GM18868 (cell line): ENCODE data around the gene PIP.
A peak's percentile ranks its signal among the peaks of the same experiment; 100 is the strongest.
"Not testable (repeated sequence)": the region's sequence is repeated elsewhere in the genome, so short reads cannot be mapped to it uniquely, and the experiment has no call there.

Source experiments
- ATAC-seq: cut with Tn5 transposase; IDR thresholded peaks from one replicate; pipeline ENCODE4 v1.9.1; 2021; ENCODE audit warnings: mild to moderate bottlenecking, moderate library complexity; ENCODE audit not compliant: unreplicated experiment

PIP gene, protein sequence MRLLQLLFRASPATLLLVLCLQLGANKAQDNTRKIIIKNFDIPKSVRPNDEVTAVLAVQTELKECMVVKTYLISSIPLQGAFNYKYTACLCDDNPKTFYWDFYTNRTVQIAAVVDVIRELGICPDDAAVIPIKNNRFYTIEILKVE

DNA sequence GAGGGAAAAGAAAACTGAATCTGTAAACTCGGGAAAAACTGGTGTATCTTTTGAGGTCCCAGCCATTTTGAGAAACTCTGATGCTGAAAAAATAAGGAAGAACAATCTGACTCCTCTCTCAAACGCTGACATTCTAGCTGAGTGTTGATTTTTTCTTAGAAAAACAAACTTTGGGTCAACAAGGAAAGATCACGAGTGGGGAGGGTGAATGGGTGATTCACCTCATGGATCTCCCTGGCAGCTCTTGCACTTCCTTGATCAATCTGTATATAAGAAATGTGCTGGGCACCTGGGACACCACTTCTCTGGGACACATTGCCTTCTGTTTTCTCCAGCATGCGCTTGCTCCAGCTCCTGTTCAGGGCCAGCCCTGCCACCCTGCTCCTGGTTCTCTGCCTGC, at the start of gene PIP:
PIP (plus strand) TSS at position 297 of the 400 bp plus-strand sequence; CDS start at position 337, 40 bp downstream.
- no peak for ATAC-seq

GRCh38 chr7:143085109-143085508, 46.8 kb upstream of the PIP start:
- ATAC-seq = peak; percentile 75

- ATAC-seq = not testable (repeated sequence)
These were observed 46.3 kb upstream of the PIP start for GRCh38 chr7:143085610-143086009.

- not testable (repeated sequence) for ATAC-seq
These were observed 43.2 kb upstream of the PIP start for GRCh38 chr7:143088549-143089231.

GRCh38 chr7:143096146-143096545, 35.7 kb upstream of the PIP start:
- no peak for ATAC-seq

DNA sequence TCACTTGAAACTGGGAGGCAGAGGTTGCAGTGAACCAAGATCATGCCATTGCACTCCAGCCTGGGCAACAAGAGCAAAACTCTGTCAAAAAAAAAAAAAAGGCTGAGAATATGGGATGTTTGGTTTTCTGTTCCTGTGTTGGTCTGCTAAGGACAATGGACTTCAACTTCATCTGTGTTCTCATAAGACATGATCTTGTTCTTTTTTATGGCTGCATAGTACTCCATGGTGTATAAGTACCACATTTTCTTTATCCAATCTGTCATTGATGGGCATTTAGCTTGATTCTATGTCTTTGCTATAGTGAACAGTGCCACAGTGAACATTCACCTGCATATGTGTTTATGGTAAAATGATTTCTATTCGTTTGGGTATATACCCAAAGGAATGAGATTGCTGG, 32.3 kb upstream of the PIP start:
- ATAC-seq = not testable (repeated sequence)

DNA sequence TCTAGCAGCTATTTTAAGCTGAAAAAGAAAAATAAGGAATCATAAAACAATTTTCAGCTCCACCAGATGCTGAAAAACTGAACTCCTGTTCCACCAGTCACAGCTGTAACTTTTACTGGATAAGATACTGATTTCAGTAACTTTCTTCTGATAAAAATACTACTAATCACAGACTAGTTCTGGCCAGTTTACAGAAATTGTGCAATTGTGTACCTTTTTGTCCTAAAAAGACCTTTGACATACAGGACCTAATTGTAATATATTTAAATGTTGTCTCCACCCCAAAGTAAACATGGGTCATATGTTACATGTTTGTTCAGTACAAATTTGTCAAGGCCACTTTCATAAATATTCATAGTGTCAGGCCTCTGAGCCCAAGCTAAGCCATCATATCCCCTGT, 27.1 kb upstream of the PIP start:
- ATAC-seq = no peak

- not testable (repeated sequence) for ATAC-seq
These were observed 23.9 kb upstream of the PIP start for GRCh38 chr7:143108019-143108418.

DNA sequence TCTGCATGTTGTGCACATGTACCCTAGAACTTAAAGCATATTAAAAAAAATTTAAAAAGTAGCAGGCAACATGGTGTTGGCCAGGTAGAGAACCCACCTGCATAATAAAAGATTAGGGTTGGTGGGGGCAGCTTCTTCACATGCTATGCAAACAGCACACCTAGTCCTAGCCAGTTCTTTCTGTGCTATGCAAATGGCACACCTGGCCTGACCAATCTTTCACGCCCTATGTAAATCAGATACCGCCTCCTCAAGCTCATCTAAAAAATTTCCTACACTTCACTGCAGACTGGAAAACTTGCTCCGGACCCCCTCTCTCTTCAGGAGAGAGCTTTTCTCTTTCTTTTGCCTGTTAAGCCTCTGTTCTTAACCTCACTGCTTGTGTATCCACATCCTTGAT, 14.5 kb upstream of the PIP start:
- no peak for ATAC-seq

DNA sequence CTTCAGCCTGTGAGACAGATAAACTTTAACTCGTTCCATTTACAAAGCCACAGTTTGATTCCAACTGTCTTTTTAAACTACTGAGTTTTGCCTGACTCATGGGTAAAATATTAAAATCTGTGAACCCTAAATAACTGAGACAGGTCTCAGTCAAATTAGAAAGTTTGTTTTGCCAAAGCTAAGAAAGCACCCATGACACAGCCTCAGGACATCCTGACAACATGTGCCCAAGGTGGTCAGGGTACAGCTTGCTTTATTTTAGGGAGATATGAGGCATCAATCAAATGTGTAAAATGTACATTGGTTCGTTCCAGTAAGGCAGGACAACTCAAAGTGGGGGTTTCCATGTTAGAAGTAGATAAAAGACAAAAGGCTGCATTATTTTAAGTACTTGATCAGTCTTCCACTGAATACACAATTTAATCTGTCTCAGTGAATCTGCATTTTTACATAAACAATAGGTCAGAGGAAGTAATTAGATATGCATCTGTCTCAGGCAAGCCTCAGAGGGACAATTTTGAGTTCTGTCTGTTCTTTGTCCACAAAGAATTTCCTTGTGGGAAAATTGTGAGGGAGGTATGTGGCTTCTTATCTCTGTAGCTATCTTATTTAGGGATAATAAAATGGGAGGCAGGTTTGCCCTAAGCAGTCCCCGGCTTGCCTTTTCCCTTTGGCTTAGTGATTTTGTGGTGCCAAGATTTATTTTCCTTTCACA, 11.0 kb upstream of the PIP start:
- ATAC-seq = no peak

GRCh38 chr7:143123326-143123725, 8.6 kb upstream of the PIP start:
- not testable (repeated sequence) for ATAC-seq

DNA sequence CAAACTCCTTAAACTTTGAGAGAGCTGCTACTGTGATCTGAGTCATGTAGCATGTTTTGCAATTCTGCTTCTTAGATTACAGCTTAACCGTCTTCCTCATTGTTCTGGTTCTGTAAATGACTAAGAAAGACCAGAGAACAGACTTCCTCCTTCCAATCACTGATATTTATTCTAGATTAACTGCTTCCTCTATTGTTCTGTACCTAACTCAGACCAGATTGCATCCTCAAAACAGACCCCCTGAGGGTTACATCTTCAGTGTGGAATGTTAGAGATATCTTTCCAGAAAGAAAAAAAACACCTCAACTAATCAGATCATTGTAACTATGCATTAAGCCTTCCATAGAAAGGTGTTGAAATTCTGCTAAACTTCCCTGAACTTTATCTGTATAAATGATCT, 5.7 kb upstream of the PIP start:
- peak; percentile 51 for ATAC-seq

DNA sequence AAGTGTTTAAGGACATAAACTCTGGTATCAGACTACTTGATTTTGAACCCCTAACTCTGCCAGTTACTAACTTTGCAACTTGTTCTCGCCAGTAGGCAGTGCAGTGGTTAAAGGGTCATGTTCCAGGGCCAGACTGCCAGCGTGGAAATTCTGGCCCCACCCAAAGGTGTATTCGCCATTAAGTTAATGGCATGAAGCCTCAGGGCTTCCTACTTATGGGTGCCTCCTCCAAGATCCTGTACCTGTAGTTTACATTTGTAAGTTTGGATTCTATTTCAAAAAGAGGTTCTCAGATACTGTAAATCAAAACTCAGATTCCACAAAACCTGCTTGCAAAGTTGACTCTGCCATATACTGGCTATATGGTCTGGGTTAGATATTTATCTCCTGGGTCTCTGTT, 2.8 kb upstream of the PIP start:
- ATAC-seq = no peak

DNA sequence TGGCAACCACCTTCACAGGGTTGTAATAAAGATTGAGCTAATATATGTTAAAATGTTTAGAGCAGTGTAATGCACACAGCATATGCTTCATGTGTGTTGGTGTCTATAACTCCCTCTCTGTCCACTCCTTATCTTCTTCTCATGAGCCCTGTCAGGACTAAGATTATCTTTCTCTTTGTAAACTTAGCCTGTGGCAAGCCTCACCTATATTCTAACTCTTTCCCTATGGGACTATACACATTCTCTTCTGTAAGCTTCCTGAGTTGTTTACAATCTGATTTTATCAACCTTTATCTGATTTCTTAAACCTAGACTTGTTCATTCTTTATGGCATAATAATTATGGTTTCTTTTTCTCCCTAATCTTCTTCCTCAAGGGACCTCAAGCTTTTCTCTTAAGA, 2.4 kb upstream of the PIP start:
- no peak for ATAC-seq

DNA sequence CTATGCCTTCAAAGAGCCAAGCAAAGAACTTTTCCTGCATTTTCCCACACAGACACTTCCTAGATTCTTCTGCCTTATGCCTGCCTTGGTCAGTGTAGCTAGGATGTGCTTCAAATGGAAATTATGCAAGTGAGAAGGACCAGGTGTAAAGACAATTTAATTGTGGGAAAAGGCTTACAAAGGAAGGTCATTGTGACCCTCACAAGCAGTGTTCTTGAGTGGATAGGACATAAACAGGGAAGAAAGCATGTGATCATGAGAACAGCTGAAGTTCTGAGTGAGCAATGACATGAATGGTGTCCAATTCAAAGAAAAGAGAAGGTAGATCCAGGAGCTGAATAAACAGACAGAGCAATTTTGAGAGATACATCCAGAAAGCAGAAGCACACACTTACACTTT, 1.3 kb upstream of the PIP start:
- ATAC-seq = no peak

- ATAC-seq = no peak
These were observed 15.2 kb downstream of the PIP start for GRCh38 chr7:143147070-143147469.

DNA sequence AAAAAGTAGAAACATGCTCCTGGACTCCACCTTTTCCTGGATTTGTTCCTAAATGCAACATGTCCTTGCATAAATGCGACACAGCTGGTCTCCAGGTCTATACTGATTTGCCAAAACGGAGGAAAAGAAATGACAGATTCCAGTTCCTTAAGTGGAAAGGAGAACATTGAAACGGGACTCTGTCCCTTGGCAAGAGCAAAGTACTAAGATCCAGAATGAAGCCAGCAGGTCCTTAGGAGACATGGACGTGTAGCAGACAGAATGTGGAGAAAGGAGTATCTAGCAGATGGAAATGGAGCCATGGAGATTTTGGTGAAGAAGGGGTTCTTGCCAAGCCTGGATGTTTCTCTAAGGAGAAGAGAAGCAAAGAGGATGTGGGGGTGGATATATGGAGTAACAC, 16.2 kb downstream of the PIP start:
- no peak for ATAC-seq

DNA sequence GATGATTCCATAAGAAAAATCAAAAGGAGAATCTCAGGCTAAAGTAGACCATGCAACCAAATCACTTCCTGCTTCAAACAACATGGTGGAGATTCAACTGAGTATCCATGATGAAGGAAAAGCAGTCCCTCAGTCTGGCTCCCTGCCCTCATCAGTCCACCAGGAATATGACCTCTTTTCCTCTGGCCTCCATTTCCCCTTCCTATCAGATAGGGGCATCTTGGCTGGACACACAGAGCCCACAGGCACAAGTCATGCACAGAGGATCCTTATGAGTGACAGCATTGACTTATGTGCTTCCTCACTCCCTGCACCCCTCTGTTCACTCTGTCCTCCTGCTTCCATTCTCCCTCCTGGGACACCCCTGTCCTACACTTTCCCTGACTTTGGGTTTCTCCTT, 16.8 kb downstream of the PIP start:
- no peak for ATAC-seq

- ATAC-seq = not testable (repeated sequence)
These were observed 18.8 kb downstream of the PIP start for GRCh38 chr7:143150696-143151095.

DNA sequence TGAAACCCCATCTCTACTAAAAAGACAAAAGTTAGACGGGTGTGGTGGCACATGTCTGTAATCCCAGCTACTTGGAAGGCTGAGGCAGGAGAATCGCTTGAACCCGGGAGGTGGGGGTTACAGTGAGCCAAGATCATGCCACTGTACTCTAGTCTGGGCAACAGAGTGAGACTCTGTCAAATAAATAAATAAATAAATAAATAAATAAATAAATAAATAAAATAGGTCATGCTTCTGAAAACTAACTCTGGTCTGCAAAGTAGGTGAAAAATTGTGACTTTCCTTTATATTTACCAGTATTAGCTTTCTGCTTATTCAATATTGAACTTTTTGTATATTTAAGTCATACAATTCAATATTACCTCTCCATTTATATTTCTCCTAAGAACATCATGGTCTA, 26.7 kb downstream of the PIP start:
- not testable (repeated sequence) for ATAC-seq

DNA sequence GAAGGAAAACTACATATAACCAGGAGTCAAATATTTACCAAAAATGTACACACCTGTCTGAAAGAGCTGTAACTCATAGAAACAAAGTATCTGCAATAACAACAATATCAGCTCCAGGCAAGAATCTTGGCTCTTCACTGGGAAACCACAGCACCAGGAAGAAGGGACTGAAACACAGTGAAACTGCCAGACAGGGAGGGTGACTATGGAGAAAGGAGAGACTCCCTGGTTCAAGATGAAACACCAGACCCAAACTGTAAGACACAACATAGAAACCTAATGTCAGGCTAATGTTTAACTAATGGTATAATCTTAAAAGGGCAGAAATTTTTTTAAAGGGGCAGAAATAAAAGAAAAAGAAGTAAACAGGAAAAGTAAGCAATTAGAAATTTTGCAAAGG, 39.8 kb downstream of the PIP start:
- no peak for ATAC-seq

- ATAC-seq = no peak
These were observed 40.5 kb downstream of the PIP start for GRCh38 chr7:143172354-143172753.
